ENCODE data around the gene S100A16.
"Not testable (repeated sequence)": the region's sequence is repeated elsewhere in the genome, so short reads cannot be mapped to it uniquely, and the experiment has no call there.

The S100A16 gene

GRCh38 chr1:153612755-153613331 lies at the start of gene S100A16:
TSS of gene S100A16 (minus strand) at chr1:153613137. CDS start at chr1:153608151, 4,986 bp downstream.
- no peak for DNase-seq (ENCODE audit: low spot score)

GRCh38 chr1:153662269-153662668 lies 49.3 kb upstream of the S100A16 start:
- DNase-seq (ENCODE audit: low spot score) = no peak

GRCh38 chr1:153661111-153661708 lies 48.3 kb upstream of the S100A16 start:
- DNase-seq (ENCODE audit: low spot score) = no peak

- no peak for DNase-seq (ENCODE audit: low spot score)
Measured at GRCh38 chr1:153659656-153660055, 46.7 kb upstream of the S100A16 start.

GRCh38 chr1:153659175-153659534 lies 46.2 kb upstream of the S100A16 start:
- no peak for DNase-seq (ENCODE audit: low spot score)

GRCh38 chr1:153658400-153659174 lies 45.6 kb upstream of the S100A16 start, which contains the start of gene SNAPIN:
TSS of gene SNAPIN (plus strand) at chr1:153658703. CDS start at chr1:153658744, 41 bp downstream.
- DNase-seq (ENCODE audit: low spot score) = peak; percentile 92

GRCh38 chr1:153655333-153655732 lies 42.4 kb upstream of the S100A16 start:
- DNase-seq (ENCODE audit: low spot score) = no peak

GRCh38 chr1:153652805-153653500 lies 40.0 kb upstream of the S100A16 start:
- DNase-seq (ENCODE audit: low spot score) = no peak

GRCh38 chr1:153651771-153652170 lies 38.8 kb upstream of the S100A16 start:
- no peak for DNase-seq (ENCODE audit: low spot score)

- DNase-seq (ENCODE audit: low spot score) = no peak
Measured at GRCh38 chr1:153649863-153650235, 36.9 kb upstream of the S100A16 start.

GRCh38 chr1:153649137-153649862 lies 36.4 kb upstream of the S100A16 start:
- no peak for DNase-seq (ENCODE audit: low spot score)

GRCh38 chr1:153648000-153648643 lies 35.2 kb upstream of the S100A16 start:
- DNase-seq (ENCODE audit: low spot score) = no peak

GRCh38 chr1:153647346-153647714 lies 34.4 kb upstream of the S100A16 start:
- no peak for DNase-seq (ENCODE audit: low spot score)

GRCh38 chr1:153646672-153647345 lies 33.9 kb upstream of the S100A16 start:
- no peak for DNase-seq (ENCODE audit: low spot score)

GRCh38 chr1:153643816-153644215 lies 30.9 kb upstream of the S100A16 start:
- DNase-seq (ENCODE audit: low spot score) = no peak

GRCh38 chr1:153643100-153643499 lies 30.2 kb upstream of the S100A16 start:
- DNase-seq (ENCODE audit: low spot score) = no peak

GRCh38 chr1:153642161-153642560 lies 29.2 kb upstream of the S100A16 start:
- DNase-seq (ENCODE audit: low spot score) = no peak

- no peak for DNase-seq (ENCODE audit: low spot score)
Measured at GRCh38 chr1:153640861-153641260, 27.9 kb upstream of the S100A16 start.

- DNase-seq (ENCODE audit: low spot score) = not testable (repeated sequence)
Measured at GRCh38 chr1:153640213-153640612, 27.3 kb upstream of the S100A16 start.

GRCh38 chr1:153639280-153639679 lies 26.3 kb upstream of the S100A16 start:
- DNase-seq (ENCODE audit: low spot score) = no peak

- DNase-seq (ENCODE audit: low spot score) = no peak
Measured at GRCh38 chr1:153638261-153638660, 25.3 kb upstream of the S100A16 start.
